Mesodermal cell (in vitro differentiated cells): ENCODE measurements around the gene ESM1.

Experiments used
- H3K27ac ChIP-seq: 2 replicates; pipeline ENCODE4 v1.7.0; 2013; ENCODE audit warnings: mild to moderate bottlenecking, low read depth, low read length, moderate library complexity; ENCODE audit not compliant: severe bottlenecking
- H3K36me3 ChIP-seq: 2 replicates; pipeline ENCODE4 v1.7.1; 2013; ENCODE audit warnings: mild to moderate bottlenecking, low read length, moderate library complexity; ENCODE audit not compliant: control insufficient read depth, insufficient read depth
- H3K4me1 ChIP-seq: one replicate; pipeline ENCODE4 v1.7.1; 2013; ENCODE audit warnings: mild to moderate bottlenecking, low read length; ENCODE audit not compliant: insufficient read depth, control insufficient read depth, poor library complexity, severe bottlenecking
- H3K4me3 ChIP-seq: 2 replicates; pipeline ENCODE4 v1.7.0; 2013; ENCODE audit warnings: low read length, control low read depth, mild to moderate bottlenecking; ENCODE audit not compliant: insufficient read depth, poor library complexity, severe bottlenecking; ENCODE audit errors: extremely low read depth
- H3K9me3 ChIP-seq: 2 replicates; pipeline ENCODE4 v1.7.1; 2013; ENCODE audit warnings: mild to moderate bottlenecking, low read length, moderate library complexity; ENCODE audit not compliant: control insufficient read depth
- WGBS, 2 experiments: methylation state at CpG; one replicate each; pipeline ENCODE4 v1.1.5; 2013; ENCODE audit warnings: missing lambda C conversion rate in 2 of 2; ENCODE audit not compliant: insufficient coverage in 2 of 2; 5-methylcytosine and 5-hydroxymethylcytosine counted together

The ESM1 gene

DNA sequence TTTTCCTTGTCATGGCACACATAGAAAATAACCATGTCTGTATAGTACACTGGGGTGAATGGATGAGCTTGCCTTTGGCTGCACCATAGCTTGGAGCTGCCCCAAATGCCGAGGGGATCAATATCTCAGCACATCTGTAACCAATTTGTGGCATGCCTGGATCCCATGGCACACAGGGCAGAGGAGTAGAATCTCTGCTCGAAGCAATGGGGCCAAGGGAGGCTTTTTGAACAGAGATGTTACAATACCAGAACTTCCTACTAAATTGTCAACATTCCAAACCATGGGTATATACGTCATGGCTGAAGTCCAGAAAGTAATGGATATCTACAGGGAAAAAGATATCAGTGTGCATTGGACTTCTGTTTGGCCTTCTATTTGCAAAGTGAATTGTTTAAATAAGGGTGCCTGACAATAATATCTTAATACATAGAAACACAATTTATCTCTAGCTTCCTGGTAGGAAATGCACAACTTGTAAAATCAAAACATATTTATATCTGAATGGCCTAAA, 39.0 kb downstream of the ESM1 start:
- Histone ChIP-seq H3K4me1 (no peaks in the 10 kb centered on the region), H3K36me3 (no peaks in the 10 kb centered on the region), H3K27ac (no peak overlapping the region), H3K9me3 (no peaks in the 10 kb centered on the region), H3K4me3 (no peak overlapping the region)
- WGBS, 2 experiments, result 90% methylated on average over 2 of the region's 3 CpGs; no CpG with 5 or more reads in 1 of the 2 experiments

DNA sequence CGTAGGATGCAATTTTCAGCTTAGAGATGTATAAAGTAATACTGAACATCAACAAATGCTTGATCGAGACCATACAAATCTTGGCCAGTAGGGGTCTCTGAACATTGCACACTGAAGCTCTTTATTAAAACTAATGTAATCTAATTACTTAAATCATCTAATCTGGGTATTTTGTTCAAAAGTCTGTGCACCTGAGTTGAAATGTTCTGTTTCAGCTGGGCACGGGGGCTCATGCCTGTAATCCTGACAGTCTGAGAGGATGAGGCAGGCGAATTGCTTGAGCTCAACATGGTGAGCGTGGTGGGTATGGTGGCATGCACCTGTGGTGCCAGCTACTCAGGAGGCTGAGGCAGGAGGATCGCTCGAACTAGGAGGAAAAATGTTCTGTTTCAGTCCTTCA, 41.0 kb downstream of the ESM1 start:
- Histone ChIP-seq H3K4me1 (no peaks in the 10 kb centered on the region), H3K9me3 (no peaks in the 10 kb centered on the region)

DNA sequence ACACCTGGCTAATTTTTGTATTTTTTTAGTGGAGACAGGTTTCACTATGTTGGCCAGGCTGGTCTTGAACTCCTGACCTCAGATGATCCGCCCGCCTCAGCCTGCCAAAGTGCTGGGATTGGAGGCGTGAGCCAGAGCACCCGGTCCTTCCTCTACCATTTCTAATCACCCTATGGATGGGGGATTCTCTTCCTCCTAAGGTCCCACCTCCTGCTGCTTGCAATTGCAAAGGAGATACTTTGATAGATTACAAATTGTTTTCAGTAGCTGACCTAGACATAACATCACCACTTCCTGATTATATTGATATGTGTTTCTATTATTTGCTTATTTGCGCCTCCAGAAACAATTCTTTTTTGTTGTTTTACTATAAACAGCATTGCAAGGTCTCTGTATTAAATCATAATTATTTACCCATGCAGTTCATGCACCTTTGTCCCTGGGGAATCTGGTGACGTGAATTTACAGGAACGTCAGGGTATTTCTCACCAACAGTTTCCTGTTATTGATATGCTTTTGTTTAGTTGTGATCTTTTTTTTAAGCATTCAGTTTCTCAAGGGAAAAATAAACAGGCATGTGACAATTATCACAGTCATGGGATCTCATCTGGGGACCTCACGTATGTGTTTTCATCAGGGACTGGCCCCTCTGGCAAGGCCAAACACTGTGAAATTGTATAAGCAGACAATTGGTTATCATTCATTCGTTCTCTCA, 43.2 kb downstream of the ESM1 start:
- H3K4me1 ChIP-seq, result no peaks in the 10 kb centered on the region
- no peak overlapping the region for H3K27ac ChIP-seq
- H3K4me3 ChIP-seq, result no peak overlapping the region
- H3K9me3 ChIP-seq, result no peaks in the 10 kb centered on the region
- H3K36me3 ChIP-seq, result no peaks in the 10 kb centered on the region
- 83 to 88% methylated on average over 1 to 4 of the region's 9 CpGs for whole genome bisulfite sequencing, 2 experiments

More for the DNA sequence above, 41.0 kb downstream of the ESM1 start:
- H3K4me3 ChIP-seq, result no peak overlapping the region
- no peaks in the 10 kb centered on the region for H3K36me3 ChIP-seq
- no peak overlapping the region for H3K27ac ChIP-seq
- 88 to 92% methylated on average over 3 to 5 of the region's 7 CpGs for WGBS, 2 experiments

DNA sequence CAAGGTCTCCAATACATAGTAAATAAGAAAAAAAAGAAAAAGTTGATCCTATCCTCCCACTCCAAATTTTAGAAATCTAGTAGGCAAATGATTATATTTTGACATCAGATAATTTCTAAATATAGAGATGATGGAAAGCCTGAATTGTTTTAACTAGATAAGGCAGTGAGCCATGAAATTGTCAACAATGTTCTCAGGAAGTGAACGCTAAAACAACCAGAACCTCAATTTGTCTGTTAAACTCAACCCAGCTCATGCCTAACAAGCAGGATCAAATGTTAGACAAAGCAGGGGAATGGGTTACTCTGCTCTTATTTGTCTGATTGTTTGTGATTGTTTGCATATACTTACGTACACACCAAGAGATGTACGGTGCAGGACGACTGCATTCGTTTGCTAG, 49.2 kb downstream of the ESM1 start:
- Histone ChIP-seq H3K4me1 (no peaks in the 10 kb centered on the region), H3K4me3 (no peak overlapping the region), H3K36me3 (no peaks in the 10 kb centered on the region), H3K27ac (no peak overlapping the region), H3K9me3 (no peaks in the 10 kb centered on the region)
- WGBS, 2 experiments, result 82 to 100% methylated on average over 3 to 5 of the region's 5 CpGs

DNA sequence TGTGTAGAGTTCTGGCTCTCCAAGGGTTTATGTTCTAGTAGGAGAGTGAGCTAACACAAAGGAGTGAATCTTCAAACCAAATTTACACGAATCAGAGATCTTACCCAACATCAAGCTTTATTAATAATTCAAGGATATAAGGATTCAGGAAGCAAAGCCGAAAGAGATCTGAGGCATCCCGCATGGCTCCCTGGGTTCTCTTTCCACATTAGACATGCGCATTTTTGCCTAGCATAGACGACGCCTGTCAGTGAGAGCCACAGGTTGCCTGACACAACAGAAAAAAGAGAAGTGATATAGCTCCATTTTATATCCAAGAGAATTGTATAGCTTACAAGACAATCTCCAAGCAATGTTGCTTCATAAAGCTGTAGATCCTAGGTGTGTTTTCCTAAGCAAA, 52.6 kb downstream of the ESM1 start:
- WGBS, 2 experiments, result 71 to 82% methylated on average over 4 to 5 of the region's 6 CpGs
- no peaks in the 10 kb centered on the region for H3K4me1 ChIP-seq
- no peak overlapping the region for H3K27ac ChIP-seq
- H3K36me3 ChIP-seq, result no peaks in the 10 kb centered on the region
- H3K4me3 ChIP-seq, result no peak overlapping the region
- H3K9me3 ChIP-seq, result no peaks in the 10 kb centered on the region

DNA sequence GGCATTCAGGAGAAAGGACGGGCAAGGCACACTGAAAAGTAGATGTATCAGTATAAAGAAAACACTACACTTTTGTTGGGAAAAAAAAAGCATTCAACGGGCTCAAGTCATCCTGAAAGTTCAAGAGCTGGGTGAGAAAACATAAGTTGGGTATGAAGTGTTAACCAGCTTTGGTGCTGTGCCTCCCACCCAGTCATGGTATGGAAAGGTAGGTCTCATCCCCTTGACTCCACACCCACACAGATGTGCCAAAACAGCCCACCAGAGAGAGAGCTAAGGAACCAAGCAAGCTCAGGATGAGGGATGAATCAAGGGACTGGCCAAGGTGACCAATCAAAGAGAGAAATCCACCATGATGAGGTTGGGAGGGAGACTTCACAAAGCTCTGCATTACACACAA, 54.7 kb downstream of the ESM1 start:
- Histone ChIP-seq H3K4me1 (no peaks in the 10 kb centered on the region), H3K27ac (no peak overlapping the region), H3K36me3 (no peaks in the 10 kb centered on the region), H3K4me3 (no peak overlapping the region), H3K9me3 (no peaks in the 10 kb centered on the region)
- 60 to 100% methylated on average over 1 of the region's 2 CpGs for WGBS, 2 experiments
